Peyer's patch (tissue), 4 donors: ENCODE data around the gene SCG3. TPM values are rescaled to one million over a fixed set of nuclear protein-coding genes. Genes with fewer than 3 reads are reported as not detected.

Source experiments
- DNase-seq, 3 donors: peaks; one replicate each; pipeline ENCODE4 v3.0.0-alpha.2; 2017 to 2019
- H3K27ac ChIP-seq, 4 donors: fragments of 200-600 bp; sonication (generic); one replicate each; pipeline ENCODE4 v1.5.1; 2016 to 2019
- H3K27me3 ChIP-seq, 2 donors: fragments of 200-600 bp; sonication (generic); one replicate each; pipeline ENCODE4 v1.5.1; 2019
- H3K36me3 ChIP-seq, 3 donors: fragments of 200-600 bp; sonication (generic); one replicate each; pipeline ENCODE4 v1.5.1; 2016 to 2019
- H3K4me1 ChIP-seq, 4 donors: fragments of 200-600 bp; sonication (generic); one replicate each; pipeline ENCODE4 v1.5.1; 2016 to 2019
- H3K4me3 ChIP-seq, 4 donors: fragments of 200-600 bp; sonication (generic); 1 replicate in 3 of 4; 2 replicates in 1 of 4; pipeline ENCODE4 v1.5.1; 2016 to 2019; ENCODE audit warnings: mild to moderate bottlenecking in 1 of 4
- H3K9me3 ChIP-seq, 4 donors: fragments of 200-600 bp; sonication (generic); one replicate each; pipeline ENCODE4 v1.5.1; 2016 to 2019; ENCODE audit warnings: mild to moderate bottlenecking in 1 of 4
- CTCF ChIP-seq, 6 experiments: fragments of 450-650 bp in 4 of 6; fragments of 200-600 bp in 2 of 6; sonication (generic) in 1 of 6; IDR thresholded peaks; one replicate each; pipeline ENCODE4 v1.5.1; 2017 to 2019; ENCODE audit warnings: antibody characterized with exemption in 6 of 6, mild to moderate bottlenecking in 3 of 6, moderate library complexity in 1 of 6
- POLR2A ChIP-seq, 2 donors: fragments of 450-650 bp; IDR thresholded peaks; one replicate each; pipeline ENCODE4 v1.5.1; 2017; ENCODE audit warnings: antibody characterized with exemption in 2 of 2, mild to moderate bottlenecking in 2 of 2, moderate library complexity in 2 of 2
- total RNA-seq, 4 donors: library from RNA; depleted of rRNA; stranded (reverse); fragments of >200 nt; gene quantifications; one replicate each; pipeline ENCODE4 v1.1.0, GENCODE V29; 2016

SCG3 gene
- total RNA-seq, 4 donors from 2014 or later = 0.40 to 1.7 (median 0.95) TPM

- H3K27me3 ChIP-seq = no peaks in the 10 kb centered on the region
- peak overlapping the region in 1 of 4 donors; percentile 43 for H3K27ac ChIP-seq
- H3K4me1 ChIP-seq = peaks cover 0 to 14% (median 0%) of the 10 kb centered on the region in 4 donors
- H3K9me3 ChIP-seq = no peaks in the 10 kb centered on the region
- H3K36me3 ChIP-seq = no peaks in the 10 kb centered on the region
- DNase-seq = peak in 1 of 3 donors; percentile 59
- no peak overlapping the region for H3K4me3 ChIP-seq
- TF ChIP-seq POLR2A (IDR thresholded peaks at IDR 0.05) = no peak
- TF ChIP-seq CTCF (IDR thresholded peaks at IDR 0.05) = peak in 1 of 6 experiments; percentile 4
Observed at GRCh38 chr15:51759557-51760070, 78.3 kb downstream of the SCG3 start.

- no peaks in the 10 kb centered on the region for H3K9me3 ChIP-seq
Observed at GRCh38 chr15:51760805-51761204, 79.5 kb downstream of the SCG3 start.

GRCh38 chr15:51765751-51766150, 84.4 kb downstream of the SCG3 start:
- DNase-seq = no peak
- no peaks in the 10 kb centered on the region for H3K9me3 ChIP-seq
- no peak overlapping the region for H3K4me3 ChIP-seq
- no peaks in the 10 kb centered on the region for H3K27me3 ChIP-seq
- TF ChIP-seq POLR2A (IDR thresholded peaks at IDR 0.05) (no peak), CTCF (IDR thresholded peaks at IDR 0.05) (no peak)
- no peak overlapping the region for H3K27ac ChIP-seq
- H3K36me3 ChIP-seq = no peaks in the 10 kb centered on the region
- H3K4me1 ChIP-seq = peaks cover 0 to 8% (median 0%) of the 10 kb centered on the region in 4 donors

More at GRCh38 chr15:51760805-51761204, 79.5 kb downstream of the SCG3 start:
- Histone ChIP-seq H3K27me3 (no peaks in the 10 kb centered on the region), H3K4me1 (peaks cover 0 to 14% (median 0%) of the 10 kb centered on the region in 4 donors), H3K4me3 (no peak overlapping the region), H3K36me3 (no peaks in the 10 kb centered on the region), H3K27ac (no peak overlapping the region)
- TF ChIP-seq CTCF (IDR thresholded peaks at IDR 0.05) = no peak
- TF ChIP-seq POLR2A (IDR thresholded peaks at IDR 0.05) = no peak
- no peak for DNase-seq

DNA sequence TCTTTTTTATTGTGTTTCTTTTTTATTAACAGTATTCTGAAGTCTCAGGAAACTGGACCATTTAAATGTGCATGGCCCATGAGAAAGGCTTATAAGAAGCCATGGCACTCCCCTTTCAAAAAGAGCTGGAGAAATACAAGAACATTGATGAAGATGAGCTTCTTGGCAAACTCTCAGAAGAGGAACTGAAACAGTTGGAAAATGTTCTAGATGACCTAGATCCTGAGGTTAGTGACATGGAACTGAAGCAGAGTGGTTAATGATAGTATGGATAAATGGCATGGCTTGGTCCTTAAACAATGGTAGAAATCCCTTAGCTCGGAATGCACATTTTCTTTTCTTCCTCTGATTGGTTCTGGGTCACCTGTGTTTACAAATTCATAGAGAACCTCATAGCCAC, 85.0 kb downstream of the SCG3 start:
- TF ChIP-seq POLR2A (IDR thresholded peaks at IDR 0.05) (no peak), CTCF (IDR thresholded peaks at IDR 0.05) (no peak)
- DNase-seq = no peak
- Histone ChIP-seq H3K4me3 (no peak overlapping the region), H3K4me1 (peaks cover 0 to 8% (median 0%) of the 10 kb centered on the region in 4 donors), H3K27ac (no peak overlapping the region), H3K36me3 (no peaks in the 10 kb centered on the region), H3K27me3 (no peaks in the 10 kb centered on the region), H3K9me3 (no peaks in the 10 kb centered on the region)

DNA sequence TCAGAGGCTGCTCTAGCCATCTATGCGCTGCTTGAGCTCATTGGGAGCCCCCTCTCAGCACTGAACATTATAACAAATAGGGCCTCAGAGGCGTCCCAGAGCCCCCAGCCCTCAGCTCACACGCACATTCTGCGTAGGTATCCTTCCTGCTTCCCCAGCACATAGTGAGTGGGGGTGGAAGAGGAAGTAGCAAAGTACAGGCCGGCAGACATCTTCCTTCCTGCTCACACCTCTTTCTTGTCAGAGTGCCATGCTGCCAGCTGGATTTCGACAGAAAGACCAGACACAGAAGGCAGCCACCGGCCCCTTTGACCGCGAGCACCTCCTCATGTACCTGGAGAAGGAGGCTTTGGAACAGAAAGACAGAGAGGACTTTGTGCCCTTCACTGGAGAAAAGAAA, 86.7 kb downstream of the SCG3 start:
- no peak overlapping the region for H3K4me3 ChIP-seq
- no peak for TF ChIP-seq CTCF (IDR thresholded peaks at IDR 0.05)
- no peak for TF ChIP-seq POLR2A (IDR thresholded peaks at IDR 0.05)
- H3K27me3 ChIP-seq = no peaks in the 10 kb centered on the region
- no peak overlapping the region for H3K27ac ChIP-seq
- no peaks in the 10 kb centered on the region for H3K9me3 ChIP-seq
- no peak for DNase-seq
- H3K4me1 ChIP-seq = peaks cover 0 to 8% (median 0%) of the 10 kb centered on the region in 4 donors
- no peaks in the 10 kb centered on the region for H3K36me3 ChIP-seq

Other genes starting within 250 kb of the SCG3 start
- 10 to 100 TPM; 34.7 to 81.2 (median 69.3) TPM for gene DMXL2, start 58.7 kb upstream of the SCG3 start, total RNA-seq
- 10 to 100 TPM; 12.7 to 26.4 (median 16.0) TPM for gene LYSMD2, start 56.2 kb downstream of the SCG3 start, total RNA-seq
- gene TMOD2, start 70.1 kb downstream of the SCG3 start, total RNA-seq = 10 to 100 TPM in 1 of 4 donors, 1 to 10 TPM in 3; 4.0 to 25.6 (median 6.6) TPM
- gene TMOD3, start 148.2 kb downstream of the SCG3 start, total RNA-seq = 10 to 100 TPM; 39.3 to 51.8 (median 42.0) TPM